ENCODE data around the gene MRAP. TPM values are rescaled to one million over a fixed set of nuclear protein-coding genes. Genes with fewer than 3 reads are reported as not detected.
"Not testable (repeated sequence)": the region's sequence is repeated elsewhere in the genome, so short reads cannot be mapped to it uniquely, and the experiment has no call there.

MRAP gene
- total RNA-seq, 1 experiment from 2014 or later: not detected

- Histone ChIP-seq H3K36me3 (ENCODE audit: insufficient read depth, low read length, poor library complexity, severe bottlenecking) (no peaks in the 10 kb centered on the region), H3K4me3 (ENCODE audit: low read depth, low read length, poor library complexity, severe bottlenecking) (no peak overlapping the region), H3K4me1 (ENCODE audit: insufficient read depth, low read length, poor library complexity, severe bottlenecking) (no peaks in the 10 kb centered on the region), H3K27me3 (replicated peaks; ENCODE audit: insufficient read depth, low read depth, low read length, poor library complexity) (peaks cover 3% of the 10 kb centered on the region), H3K27ac (ENCODE audit: low read depth, low read length, poor library complexity, severe bottlenecking) (no peak overlapping the region), H3K9me3 (ENCODE audit: low read depth, low read length, poor library complexity, severe bottlenecking) (no peaks in the 10 kb centered on the region)
- ChIA-PET CTCF (interaction anchor here (0.5 to 1.7 kb wide), 4 partner anchors 10 to 472 kb away, joined by 3 to 9 read pairs (median 4); no protein-coding TSS in a partner anchor), POLR2A (ENCODE audit: low non-redundant PET) (no interaction called here)
- DNase-seq (ENCODE audit: low spot score): peak; percentile 81
- intact Hi-C loops (cut with micrococcal nuclease; ENCODE audit: unreplicated experiment): loop anchor here (1.0 kb wide), 3 partner anchors 162 to 472 kb away; no protein-coding TSS in a partner anchor
- no TSS peak for BruUV-seq (replicated peaks)
- TF ChIP-seq CTCF (conservative IDR thresholded peaks at IDR 0.05; ENCODE audit: low read depth, low read length) (peak; percentile 79), EZH2 (IDR thresholded peaks at IDR 0.05; ENCODE audit: borderline replicate concordance, low read depth, low read length, poor library complexity, severe bottlenecking) (no peak)
Measured at GRCh38 chr21:32257962-32258785, 40.5 kb upstream of the MRAP start.

GRCh38 chr21:32258786-32259048, 39.9 kb upstream of the MRAP start:
- not testable (repeated sequence) for H3K4me1 ChIP-seq (ENCODE audit: insufficient read depth, low read length, poor library complexity, severe bottlenecking)

GRCh38 chr21:32260130-32260529, 38.5 kb upstream of the MRAP start:
- H3K27me3 ChIP-seq (replicated peaks; ENCODE audit: insufficient read depth, low read depth, low read length, poor library complexity): no peaks in the 10 kb centered on the region
- H3K27ac ChIP-seq (ENCODE audit: low read depth, low read length, poor library complexity, severe bottlenecking): no peak overlapping the region
- no peak for TF ChIP-seq CTCF (conservative IDR thresholded peaks at IDR 0.05; ENCODE audit: low read depth, low read length)
- no peak for TF ChIP-seq EZH2 (IDR thresholded peaks at IDR 0.05; ENCODE audit: borderline replicate concordance, low read depth, low read length, poor library complexity, severe bottlenecking)
- no peak for DNase-seq (ENCODE audit: low spot score)
- ChIA-PET POLR2A (ENCODE audit: low non-redundant PET) (no interaction called here), CTCF (interaction anchor here (1.2 kb wide), 1 partner anchor 164 kb away, joined by 3 read pairs; no protein-coding TSS in a partner anchor)
- no peaks in the 10 kb centered on the region for H3K4me1 ChIP-seq (ENCODE audit: insufficient read depth, low read length, poor library complexity, severe bottlenecking)
- intact Hi-C loops (cut with micrococcal nuclease; ENCODE audit: unreplicated experiment): no loop called here
- no peaks in the 10 kb centered on the region for H3K36me3 ChIP-seq (ENCODE audit: insufficient read depth, low read length, poor library complexity, severe bottlenecking)
- no TSS peak for BruUV-seq (replicated peaks)
- no peaks in the 10 kb centered on the region for H3K9me3 ChIP-seq (ENCODE audit: low read depth, low read length, poor library complexity, severe bottlenecking)
- no peak overlapping the region for H3K4me3 ChIP-seq (ENCODE audit: low read depth, low read length, poor library complexity, severe bottlenecking)

More at GRCh38 chr21:32258786-32259048, 39.9 kb upstream of the MRAP start:
- CTCF ChIA-PET: interaction anchor here (1.7 kb wide), 1 partner anchor 473 kb away, joined by 9 read pairs; no protein-coding TSS in a partner anchor
- POLR2A ChIA-PET (ENCODE audit: low non-redundant PET); DNase-seq (ENCODE audit: low spot score); H3K9me3 ChIP-seq (ENCODE audit: low read depth, low read length, poor library complexity, severe bottlenecking); H3K36me3 ChIP-seq (ENCODE audit: insufficient read depth, low read length, poor library complexity, severe bottlenecking); H3K27me3 ChIP-seq (replicated peaks; ENCODE audit: insufficient read depth, low read depth, low read length, poor library complexity); H3K27ac ChIP-seq (ENCODE audit: low read depth, low read length, poor library complexity, severe bottlenecking); H3K4me3 ChIP-seq (ENCODE audit: low read depth, low read length, poor library complexity, severe bottlenecking); BruUV-seq (replicated peaks): not testable (repeated sequence)
- intact Hi-C loops (cut with micrococcal nuclease; ENCODE audit: unreplicated experiment): loop anchor here (1.0 kb wide), 3 partner anchors 162 to 472 kb away; no protein-coding TSS in a partner anchor

All from A673 (cell line).